Testis (tissue), 3 donors: ENCODE results near the gene GGACT. TPM values are rescaled to one million over a fixed set of nuclear protein-coding genes. Genes with fewer than 3 reads are reported as not detected.

Experiments used
- DNase-seq: peaks from one replicate; pipeline ENCODE4 v3.0.0-alpha.2; 2019
- H3K27ac ChIP-seq, 2 donors: fragments of 200-600 bp; sonication (generic); one replicate each; pipeline ENCODE4 v1.5.1; 2019
- H3K27me3 ChIP-seq: fragments of 200-600 bp; sonication (generic); one replicate; pipeline ENCODE4 v1.5.1; 2019
- H3K36me3 ChIP-seq: fragments of 200-600 bp; sonication (generic); one replicate; pipeline ENCODE4 v1.5.1; 2017; ENCODE audit warnings: low read depth; ENCODE audit errors: missing control alignments
- H3K4me1 ChIP-seq: fragments of 200-600 bp; sonication (generic); one replicate; pipeline ENCODE4 v1.5.1; 2019
- H3K4me3 ChIP-seq, 2 donors: fragments of 200-600 bp; sonication (generic); one replicate each; pipeline ENCODE4 v1.5.1; 2017 to 2019
- H3K9me3 ChIP-seq: fragments of 200-600 bp; sonication (generic); one replicate; pipeline ENCODE4 v1.5.1; 2017
- POLR2A ChIP-seq: fragments of 450-650 bp; IDR thresholded peaks from one replicate; pipeline ENCODE4 v1.6.1; 2017; ENCODE audit warnings: antibody characterized with exemption, mild to moderate bottlenecking, moderate library complexity
- WGBS, 2 donors: methylation state at CpG; one replicate each; pipeline ENCODE4 v1.1.5; 2018; 5-methylcytosine and 5-hydroxymethylcytosine counted together
- intact Hi-C: fragments of 100-400 bp; cut with DNase I; formaldehyde crosslinking; loops from one replicate; pipeline ENCODE4 v1.15.1; 2023; ENCODE audit warnings: low total_unique reads
- polyA plus RNA-seq: library from polyadenylated mRNA; stranded (reverse); fragments of 350-450 nt; fragmentation: Illumina TruSeq; extraction: RNeasy Lipid Tissue Mini Kit (QIAGEN cat#74804); gene quantifications from one replicate; pipeline ENCODE4 v1.2.3, GENCODE V29; 2014; ENCODE audit warnings: low read depth, low replicate concordance; ENCODE audit not compliant: insufficient read depth
- total RNA-seq, 2 donors: library from RNA; depleted of rRNA; stranded (reverse); fragments of >200 nt; gene quantifications; one replicate each; pipeline ENCODE4 v1.2.3, GENCODE V29; 2016
- TF ChIP-seq, protein P1 (sequence below), 3 experiments: fragments of 450-650 bp in 2 of 3; fragments of 200-600 bp in 1 of 3; sonication (generic) in 1 of 3; IDR thresholded peaks; one replicate each; pipeline ENCODE4 v1.5.1; 2016 to 2019; ENCODE audit warnings: antibody characterized with exemption in 3 of 3, mild to moderate bottlenecking in 2 of 3, moderate library complexity in 1 of 3

The GGACT gene
- total and polyA plus RNA-seq, 3 donors from 2014 or later = 9.8 to 30.0 (median 18.9) TPM

DNA sequence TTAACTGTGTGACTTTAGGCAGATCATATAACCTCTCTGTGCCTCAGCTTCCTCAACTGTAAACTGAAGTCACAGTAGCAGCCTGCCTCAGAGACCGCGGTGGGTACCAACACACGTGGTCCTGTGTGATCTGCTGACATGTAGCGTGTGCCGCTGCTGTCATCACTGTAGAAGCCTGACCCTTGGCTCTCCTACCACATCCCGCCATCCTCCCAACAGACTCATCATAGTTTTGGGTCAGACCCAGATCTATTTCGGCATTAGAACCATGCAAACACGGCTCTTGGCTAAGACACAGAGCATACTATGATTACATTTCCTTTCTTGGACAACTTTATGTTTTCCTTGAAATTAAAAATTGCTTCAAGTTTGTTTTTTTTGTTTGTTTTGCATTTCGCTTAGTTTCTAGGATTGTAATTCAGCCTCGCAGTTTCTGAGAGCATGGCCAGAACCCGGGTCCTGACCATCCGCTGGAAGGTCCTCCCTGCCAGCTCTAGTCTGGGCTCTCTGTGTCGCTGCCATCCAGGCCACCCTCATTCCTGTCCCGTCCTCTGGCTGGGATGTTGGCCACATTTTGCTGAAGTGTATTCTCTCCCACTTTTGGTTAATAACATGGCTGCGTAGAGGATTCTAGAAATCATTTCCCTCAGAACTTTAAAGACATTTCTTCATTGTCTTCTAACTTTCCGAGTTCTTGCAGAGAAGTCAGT, 53.0 kb downstream of the GGACT start:
- peak overlapping the region in 1 of 2 donors; percentile 51 for H3K27ac ChIP-seq
- H3K9me3 ChIP-seq = no peaks in the 10 kb centered on the region
- WGBS, 2 donors = 58 to 61% methylated on average over 16 of the region's 16 CpGs
- H3K4me1 ChIP-seq = peaks cover 5% of the 10 kb centered on the region
- no peaks in the 10 kb centered on the region for H3K36me3 ChIP-seq
- intact Hi-C loops = no loop called here
- peak; percentile 45 for DNase-seq
- TF ChIP-seq, protein P1, sequence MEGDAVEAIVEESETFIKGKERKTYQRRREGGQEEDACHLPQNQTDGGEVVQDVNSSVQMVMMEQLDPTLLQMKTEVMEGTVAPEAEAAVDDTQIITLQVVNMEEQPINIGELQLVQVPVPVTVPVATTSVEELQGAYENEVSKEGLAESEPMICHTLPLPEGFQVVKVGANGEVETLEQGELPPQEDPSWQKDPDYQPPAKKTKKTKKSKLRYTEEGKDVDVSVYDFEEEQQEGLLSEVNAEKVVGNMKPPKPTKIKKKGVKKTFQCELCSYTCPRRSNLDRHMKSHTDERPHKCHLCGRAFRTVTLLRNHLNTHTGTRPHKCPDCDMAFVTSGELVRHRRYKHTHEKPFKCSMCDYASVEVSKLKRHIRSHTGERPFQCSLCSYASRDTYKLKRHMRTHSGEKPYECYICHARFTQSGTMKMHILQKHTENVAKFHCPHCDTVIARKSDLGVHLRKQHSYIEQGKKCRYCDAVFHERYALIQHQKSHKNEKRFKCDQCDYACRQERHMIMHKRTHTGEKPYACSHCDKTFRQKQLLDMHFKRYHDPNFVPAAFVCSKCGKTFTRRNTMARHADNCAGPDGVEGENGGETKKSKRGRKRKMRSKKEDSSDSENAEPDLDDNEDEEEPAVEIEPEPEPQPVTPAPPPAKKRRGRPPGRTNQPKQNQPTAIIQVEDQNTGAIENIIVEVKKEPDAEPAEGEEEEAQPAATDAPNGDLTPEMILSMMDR (IDR thresholded peaks at IDR 0.05) = no peak
- TF ChIP-seq POLR2A = no peak
- no peaks in the 10 kb centered on the region for H3K27me3 ChIP-seq
- no peak overlapping the region for H3K4me3 ChIP-seq

DNA sequence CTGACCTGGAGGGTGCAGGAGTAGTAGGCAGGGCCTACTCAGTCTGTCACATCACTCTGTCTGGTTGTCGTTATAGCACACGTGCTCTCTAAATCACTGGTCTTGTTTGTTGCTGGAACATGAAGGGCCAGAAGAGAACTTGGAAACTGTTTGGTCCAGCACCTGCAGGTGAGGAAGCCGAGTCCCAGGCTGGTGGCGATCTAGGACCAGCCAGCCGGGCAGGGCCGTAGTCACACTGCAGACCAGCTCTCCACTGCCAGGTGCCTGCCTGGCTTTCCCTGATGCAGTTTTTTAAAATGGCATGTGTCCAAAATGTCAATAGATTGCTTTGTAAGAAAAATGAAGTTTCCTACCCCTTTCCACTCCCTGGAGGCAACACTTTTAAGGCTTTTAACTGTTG, 53.7 kb downstream of the GGACT start:
- H3K36me3 ChIP-seq = no peaks in the 10 kb centered on the region
- no peaks in the 10 kb centered on the region for H3K9me3 ChIP-seq
- peaks cover 7% of the 10 kb centered on the region for H3K4me1 ChIP-seq
- H3K27ac ChIP-seq = no peak overlapping the region
- H3K27me3 ChIP-seq = no peaks in the 10 kb centered on the region
- WGBS, 2 donors = 87 to 90% methylated on average over 6 of the region's 6 CpGs
- no peak for DNase-seq
- intact Hi-C loops = no loop called here
- no peak for TF ChIP-seq POLR2A
- TF ChIP-seq, protein P1 (IDR thresholded peaks at IDR 0.05) = no peak
- no peak overlapping the region for H3K4me3 ChIP-seq

DNA sequence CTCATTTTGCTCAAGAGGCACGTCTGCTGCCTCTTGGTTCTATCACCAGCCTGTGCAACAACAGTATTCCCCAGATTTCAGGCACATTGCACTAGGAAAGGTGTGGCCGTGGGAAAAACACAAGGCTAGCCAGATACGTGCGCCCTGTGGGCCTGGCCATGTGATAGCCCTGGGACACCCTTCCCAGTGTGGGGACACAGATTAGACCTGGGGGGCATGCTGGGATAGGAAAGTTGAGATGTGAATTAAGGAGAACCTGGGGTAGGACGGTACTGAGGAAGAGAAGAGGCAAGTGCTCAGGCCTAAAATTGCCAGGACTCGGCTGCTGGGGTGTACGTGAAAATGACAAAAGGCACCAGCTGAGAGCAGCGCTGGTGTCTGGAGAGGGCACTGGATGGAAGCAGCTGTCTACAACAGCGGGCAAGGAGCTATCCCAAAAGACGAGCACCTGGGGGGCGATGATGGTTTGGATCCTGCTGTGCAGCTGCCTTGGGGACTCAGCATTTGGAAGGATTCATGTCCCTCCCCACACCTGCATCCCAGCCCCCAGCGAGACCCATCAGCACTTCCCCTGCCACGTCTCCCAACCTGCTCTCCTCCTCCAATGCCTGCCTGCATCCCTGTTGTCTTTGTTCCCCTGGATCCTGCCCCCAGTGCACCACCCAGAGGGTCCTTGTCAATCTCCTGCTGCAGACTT, 54.3 kb downstream of the GGACT start:
- intact Hi-C loops = no loop called here
- H3K36me3 ChIP-seq = no peaks in the 10 kb centered on the region
- H3K4me1 ChIP-seq = peaks cover 7% of the 10 kb centered on the region
- WGBS, 2 donors = 94 to 97% methylated on average over 12 to 13 of the region's 13 CpGs
- no peak for DNase-seq
- H3K27me3 ChIP-seq = no peaks in the 10 kb centered on the region
- H3K4me3 ChIP-seq = no peak overlapping the region
- no peaks in the 10 kb centered on the region for H3K9me3 ChIP-seq
- H3K27ac ChIP-seq = no peak overlapping the region
- TF ChIP-seq, protein P1 (IDR thresholded peaks at IDR 0.05) = no peak
- TF ChIP-seq POLR2A = no peak

DNA sequence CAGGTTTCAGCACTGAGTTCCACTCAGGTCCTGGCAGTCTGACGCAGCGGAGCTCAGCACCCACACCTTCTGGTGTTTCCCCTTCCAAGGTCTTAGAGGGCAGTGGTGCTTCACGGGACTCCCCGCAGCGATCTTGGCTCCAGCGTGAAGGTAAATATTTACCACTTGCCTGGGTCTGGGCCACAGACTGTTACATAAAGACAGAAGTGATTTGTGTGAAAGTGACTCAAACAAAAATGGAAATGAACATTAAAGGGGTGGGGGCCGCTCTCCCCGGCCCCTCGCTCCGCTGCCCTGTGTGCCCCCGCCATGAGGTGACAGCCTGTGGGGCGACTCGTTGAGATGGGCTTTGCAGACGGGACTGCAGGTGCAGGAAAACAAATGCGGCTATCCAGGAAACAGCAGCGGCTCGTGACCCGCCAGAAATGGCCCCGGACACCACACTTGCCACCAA, 55.0 kb downstream of the GGACT start:
- no peaks in the 10 kb centered on the region for H3K9me3 ChIP-seq
- H3K4me3 ChIP-seq = no peak overlapping the region
- H3K4me1 ChIP-seq = peaks cover 7% of the 10 kb centered on the region
- TF ChIP-seq, protein P1 (IDR thresholded peaks at IDR 0.05) = no peak
- TF ChIP-seq POLR2A = no peak
- no peaks in the 10 kb centered on the region for H3K36me3 ChIP-seq
- DNase-seq = no peak
- intact Hi-C loops = no loop called here
- H3K27me3 ChIP-seq = no peaks in the 10 kb centered on the region
- WGBS, 2 donors = 93 to 97% methylated on average over 19 of the region's 19 CpGs
- H3K27ac ChIP-seq = no peak overlapping the region
